Upper lobe of left lung (tissue), 4 donors: ENCODE results near the gene KLHL26.

Experiments
- EP300 ChIP-seq, 4 donors: sonication (generic); formaldehyde crosslinking; IDR thresholded peaks; one replicate each; pipeline ENCODE4 v1.5.1; 2017; ENCODE audit warnings: antibody characterized with exemption in 4 of 4, control low read depth in 2 of 4
- POLR2A ChIP-seq, 4 donors: fragments of 450-650 bp; IDR thresholded peaks; one replicate each; pipeline ENCODE4 v1.5.1; 2016 to 2017; ENCODE audit warnings: antibody characterized with exemption in 4 of 4, mild to moderate bottlenecking in 2 of 4
- POLR2AphosphoS5 ChIP-seq, 2 donors: sonication (generic); formaldehyde crosslinking; IDR thresholded peaks; one replicate each; pipeline ENCODE4 v1.5.1; 2017; ENCODE audit warnings: antibody characterized with exemption in 2 of 2
- TF ChIP-seq, protein P1 (sequence below), 6 experiments: fragments of 450-650 bp in 4 of 6; fragments of 200-600 bp in 2 of 6; sonication (generic) in 2 of 6; IDR thresholded peaks; one replicate each; pipeline ENCODE4 v1.5.1; 2016 to 2019; ENCODE audit warnings: antibody characterized with exemption in 6 of 6

DNA sequence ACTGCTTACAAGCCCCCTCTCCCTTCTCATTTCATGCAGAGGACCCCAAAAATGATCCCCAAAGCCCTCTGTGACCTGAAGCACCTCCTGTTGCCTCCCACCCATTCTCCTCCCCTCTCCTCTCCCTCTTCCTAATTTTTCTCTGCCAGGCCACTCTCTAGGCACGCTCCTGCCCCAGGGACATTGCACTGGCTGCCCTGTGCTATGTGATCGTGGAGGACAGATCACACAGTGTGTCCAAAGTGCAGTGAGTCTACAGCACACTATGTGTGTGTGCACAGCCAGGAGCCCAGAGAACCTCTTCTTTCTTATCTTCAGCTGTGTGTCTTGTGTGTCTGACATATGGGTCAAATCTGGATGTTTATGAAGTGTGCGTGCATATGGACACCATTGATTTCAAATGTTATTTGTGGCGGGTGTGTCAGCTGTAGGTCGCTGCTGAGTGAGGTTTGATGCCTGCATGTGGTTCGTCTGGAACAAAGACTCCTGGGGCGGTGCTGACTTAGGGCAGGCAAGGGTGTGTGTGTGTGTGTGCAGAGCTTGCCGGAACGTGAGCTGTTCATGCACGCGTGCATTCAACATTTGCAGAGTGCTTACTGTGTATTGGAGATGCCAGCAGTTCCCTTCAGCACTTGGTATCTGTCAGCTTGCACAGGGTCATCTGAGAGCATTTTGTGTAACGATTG is 2.1 kb upstream of the KLHL26 start:
- TF ChIP-seq, protein P1, sequence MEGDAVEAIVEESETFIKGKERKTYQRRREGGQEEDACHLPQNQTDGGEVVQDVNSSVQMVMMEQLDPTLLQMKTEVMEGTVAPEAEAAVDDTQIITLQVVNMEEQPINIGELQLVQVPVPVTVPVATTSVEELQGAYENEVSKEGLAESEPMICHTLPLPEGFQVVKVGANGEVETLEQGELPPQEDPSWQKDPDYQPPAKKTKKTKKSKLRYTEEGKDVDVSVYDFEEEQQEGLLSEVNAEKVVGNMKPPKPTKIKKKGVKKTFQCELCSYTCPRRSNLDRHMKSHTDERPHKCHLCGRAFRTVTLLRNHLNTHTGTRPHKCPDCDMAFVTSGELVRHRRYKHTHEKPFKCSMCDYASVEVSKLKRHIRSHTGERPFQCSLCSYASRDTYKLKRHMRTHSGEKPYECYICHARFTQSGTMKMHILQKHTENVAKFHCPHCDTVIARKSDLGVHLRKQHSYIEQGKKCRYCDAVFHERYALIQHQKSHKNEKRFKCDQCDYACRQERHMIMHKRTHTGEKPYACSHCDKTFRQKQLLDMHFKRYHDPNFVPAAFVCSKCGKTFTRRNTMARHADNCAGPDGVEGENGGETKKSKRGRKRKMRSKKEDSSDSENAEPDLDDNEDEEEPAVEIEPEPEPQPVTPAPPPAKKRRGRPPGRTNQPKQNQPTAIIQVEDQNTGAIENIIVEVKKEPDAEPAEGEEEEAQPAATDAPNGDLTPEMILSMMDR (IDR thresholded peaks at IDR 0.05) = no peak
- TF ChIP-seq POLR2A (IDR thresholded peaks at IDR 0.05) (no peak), POLR2AphosphoS5 (IDR thresholded peaks at IDR 0.05) (no peak), EP300 (IDR thresholded peaks at IDR 0.05) (no peak)
